Loucy (cell line): Measurements from ENCODE around the gene CYB561D2.

ENCODE experiments used
- H2AFZ ChIP-seq: fragments of 200-600 bp; sonication (generic); 2 replicates; pipeline ENCODE4 v1.6.0; 2016; ENCODE audit warnings: antibody characterized with exemption, mild to moderate bottlenecking, low read length, moderate library complexity
- H3F3A ChIP-seq: fragments of 200-600 bp; 2 replicates; pipeline ENCODE4 v1.6.0; 2016; ENCODE audit warnings: antibody characterized with exemption, low read depth, mild to moderate bottlenecking
- H3K27me3 ChIP-seq: fragments of 200-600 bp; sonication (generic); 2 replicates; pipeline ENCODE4 v1.6.1; 2014; ENCODE audit warnings: low read length, mild to moderate bottlenecking; ENCODE audit not compliant: insufficient read depth, poor library complexity, severe bottlenecking
- H3K36me3 ChIP-seq: fragments of 200-600 bp; sonication (generic); 2 replicates; pipeline ENCODE4 v1.6.1; 2016; ENCODE audit warnings: low read length; ENCODE audit not compliant: insufficient read depth
- H3K4me1 ChIP-seq: fragments of 200-600 bp; sonication (generic); 2 replicates; pipeline ENCODE4 v1.5.1; 2014; ENCODE audit warnings: low read length, mild to moderate bottlenecking; ENCODE audit not compliant: insufficient read depth, poor library complexity, severe bottlenecking
- H3K4me2 ChIP-seq: fragments of 200-600 bp; sonication (generic); 2 replicates; pipeline ENCODE4 v1.6.0; 2014; ENCODE audit warnings: antibody characterized with exemption, low read length, low read depth, mild to moderate bottlenecking; ENCODE audit not compliant: poor library complexity, severe bottlenecking
- H3K4me3 ChIP-seq: fragments of 200-600 bp; sonication (generic); 2 replicates; pipeline ENCODE4 v1.5.1; 2014; ENCODE audit warnings: low read length, mild to moderate bottlenecking, mixed read lengths; ENCODE audit not compliant: poor library complexity, severe bottlenecking
- H3K79me2 ChIP-seq: fragments of 200-600 bp; sonication (generic); 2 replicates; pipeline ENCODE4 v1.6.1; 2014; ENCODE audit warnings: low read length; ENCODE audit not compliant: insufficient read depth
- H3K9ac ChIP-seq: fragments of 200-600 bp; sonication (generic); 2 replicates; pipeline ENCODE4 v1.6.0; 2014; ENCODE audit warnings: mild to moderate bottlenecking, low read depth, low read length, moderate library complexity; ENCODE audit not compliant: poor library complexity, severe bottlenecking
- H3K9me2 ChIP-seq: fragments of 200-600 bp; sonication (generic); replicated peaks from 2 replicates; pipeline ENCODE4 v1.6.1; 2016; ENCODE audit warnings: low read depth, low read length, mixed read lengths
- H3K9me3 ChIP-seq: fragments of 200-600 bp; sonication (generic); 2 replicates; pipeline ENCODE4 v1.6.1; 2014; ENCODE audit warnings: mild to moderate bottlenecking, antibody characterized with exemption, low read length, low read depth; ENCODE audit not compliant: insufficient read depth
- H4K20me1 ChIP-seq: fragments of 200-600 bp; sonication (generic); 2 replicates; pipeline ENCODE4 v1.6.0; 2014; ENCODE audit warnings: antibody characterized with exemption, low read length, mild to moderate bottlenecking; ENCODE audit not compliant: insufficient read depth, poor library complexity, severe bottlenecking
- CTCF ChIP-seq: fragments of 200-600 bp; sonication (generic); conservative IDR thresholded peaks from 2 replicates; pipeline ENCODE4 v1.5.1; 2014; ENCODE audit warnings: mild to moderate bottlenecking, antibody characterized with exemption, low read length
- EZH2phosphoT487 ChIP-seq: fragments of 200-600 bp; IDR thresholded peaks from 2 replicates; pipeline ENCODE4 v1.6.1; 2018; ENCODE audit warnings: antibody characterized with exemption, mild to moderate bottlenecking, moderate library complexity, borderline replicate concordance

The CYB561D2 gene

DNA sequence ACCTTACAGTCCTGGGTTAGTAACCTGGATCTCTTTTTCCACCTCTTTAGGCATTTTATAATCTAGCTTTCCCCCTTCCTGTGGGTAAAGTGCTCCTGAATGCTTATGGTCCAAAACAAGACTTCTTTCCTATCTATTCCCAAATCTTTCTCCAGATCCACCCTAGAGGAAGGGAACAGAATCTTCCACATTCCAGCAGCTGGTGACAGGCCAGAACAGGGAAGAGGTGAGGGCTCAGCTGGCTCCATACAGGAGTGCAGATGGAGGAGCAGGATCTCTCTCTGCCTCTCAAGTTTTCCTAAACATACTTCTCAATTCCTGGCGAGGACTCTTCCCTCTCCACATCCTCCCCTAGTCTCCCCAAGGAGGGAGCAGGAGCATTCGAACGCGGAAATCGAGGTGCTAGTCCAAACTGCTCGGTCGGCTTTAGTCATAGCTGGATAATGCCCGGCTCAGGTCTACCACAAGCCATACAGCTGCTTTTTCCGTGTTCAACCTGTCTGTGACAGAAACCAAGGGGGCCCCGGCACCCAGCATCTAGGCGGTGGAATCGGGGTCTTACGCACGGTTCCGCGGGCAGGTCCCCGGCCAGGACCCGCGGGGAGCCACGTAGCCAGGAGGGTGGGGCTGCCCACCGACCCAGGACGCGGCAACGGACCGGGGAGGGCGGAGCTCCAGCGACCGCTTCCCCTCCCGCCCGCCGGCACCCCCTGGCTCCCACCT lies 14.0 kb upstream of the CYB561D2 start:
- no peaks in the 10 kb centered on the region for H3K9me2 ChIP-seq
- H3K9me3 ChIP-seq: no peaks in the 10 kb centered on the region
- H3K36me3 ChIP-seq: peaks cover 21% of the 10 kb centered on the region; the same call in 1 of the 2 replicates
- H3K9ac ChIP-seq: peak overlapping the region; percentile 98
- peak overlapping the region; percentile 9; the same call in 1 of the 2 replicates for H2AFZ ChIP-seq
- H3K79me2 ChIP-seq: peaks cover 92% of the 10 kb centered on the region
- TF ChIP-seq EZH2phosphoT487 (no peak), CTCF (no peak)
- H4K20me1 ChIP-seq: peaks cover 53% of the 10 kb centered on the region
- H3K4me1 ChIP-seq: peaks cover 42% of the 10 kb centered on the region
- peaks cover 4% of the 10 kb centered on the region for H3K27me3 ChIP-seq
- peak overlapping the region; percentile 97 for H3K4me3 ChIP-seq
- peak overlapping the region; percentile 99 for H3K4me2 ChIP-seq
- 0 out of 2 replicates have a peak, but pooled peaks cover 7% of the 10 kb centered on the region for H3F3A ChIP-seq

DNA sequence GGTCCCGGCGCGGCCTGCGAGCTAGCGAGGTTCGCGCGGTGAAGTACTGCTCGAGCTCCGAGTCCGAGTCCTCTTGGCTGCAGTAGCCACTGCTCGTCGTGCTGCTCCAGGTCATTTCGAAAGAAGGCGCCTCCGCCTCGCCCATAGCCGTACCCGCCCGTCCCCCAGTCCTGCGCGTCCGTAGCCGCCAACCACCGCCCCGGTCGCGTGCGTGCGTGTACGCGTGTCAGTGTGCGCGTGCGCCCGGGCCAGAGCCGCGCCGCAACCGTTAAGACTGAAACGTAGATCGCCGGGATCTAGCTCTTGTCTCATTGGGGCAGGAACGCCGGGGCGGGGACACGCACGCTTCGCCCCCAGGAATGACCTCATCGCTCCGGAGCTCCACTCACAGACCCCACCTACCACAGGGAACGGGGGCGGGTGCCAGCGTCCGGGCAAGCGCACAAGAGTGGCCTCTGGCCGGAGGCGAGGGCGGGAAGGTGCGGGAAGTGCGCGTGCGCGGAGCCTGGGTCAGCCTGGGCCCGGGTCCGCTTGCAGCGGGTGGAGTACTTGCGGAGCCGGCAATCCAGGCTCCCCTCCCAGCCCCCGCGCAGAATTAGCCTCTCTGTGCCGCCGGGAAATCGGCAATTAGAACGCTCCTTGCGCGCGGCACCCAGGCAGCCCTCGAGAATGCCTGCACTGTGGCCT lies 13.3 kb upstream of the CYB561D2 start:
- TF ChIP-seq CTCF (no peak), EZH2phosphoT487 (no peak)
- peak overlapping the region; percentile 98 for H3K9ac ChIP-seq
- peak overlapping the region; percentile 99 for H3K4me2 ChIP-seq
- H3K36me3 ChIP-seq: peaks cover 14% of the 10 kb centered on the region; the same call in 1 of the 2 replicates
- peak overlapping the region; percentile 97 for H3K4me3 ChIP-seq
- H3K4me1 ChIP-seq: peaks cover 49% of the 10 kb centered on the region
- H3K27me3 ChIP-seq: peaks cover 4% of the 10 kb centered on the region
- H3F3A ChIP-seq: 0 out of 2 replicates have a peak, but pooled peaks cover 7% of the 10 kb centered on the region
- no peaks in the 10 kb centered on the region for H3K9me3 ChIP-seq
- peaks cover 92% of the 10 kb centered on the region for H3K79me2 ChIP-seq
- peak overlapping the region; percentile 9; the same call in 1 of the 2 replicates for H2AFZ ChIP-seq
- H4K20me1 ChIP-seq: peaks cover 46% of the 10 kb centered on the region
- H3K9me2 ChIP-seq: no peaks in the 10 kb centered on the region

DNA sequence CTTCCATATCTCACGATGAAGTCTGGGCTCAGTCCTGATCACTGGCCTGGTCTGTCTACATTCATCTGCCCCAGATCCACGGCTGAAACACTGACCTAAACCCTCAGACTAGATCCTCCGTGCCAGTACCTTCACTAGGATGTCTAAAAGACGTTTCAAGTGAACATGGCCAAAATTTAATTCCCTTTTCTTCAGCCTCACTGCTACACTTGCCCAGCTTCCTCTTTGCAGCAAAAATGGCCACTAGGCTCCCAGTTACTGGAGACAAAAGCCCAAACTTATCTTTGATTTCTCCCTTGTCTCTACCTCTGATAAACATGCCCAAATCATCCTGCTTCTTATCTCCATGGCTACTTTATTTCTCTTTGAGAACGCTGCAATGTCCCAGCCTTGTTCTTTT lies 11.7 kb upstream of the CYB561D2 start:
- Histone ChIP-seq H3K9ac (peak overlapping the region; percentile 98), H3K4me1 (peaks cover 57% of the 10 kb centered on the region), H3F3A (0 out of 2 replicates have a peak, but pooled peaks cover 7% of the 10 kb centered on the region), H3K79me2 (peaks cover 81% of the 10 kb centered on the region), H3K4me3 (peak overlapping the region; percentile 97), H3K4me2 (peak overlapping the region; percentile 91), H4K20me1 (peaks cover 31% of the 10 kb centered on the region), H3K9me2 (no peaks in the 10 kb centered on the region), H3K9me3 (no peaks in the 10 kb centered on the region), H2AFZ (no peak overlapping the region), H3K36me3 (peaks cover 8% of the 10 kb centered on the region; the same call in 1 of the 2 replicates), H3K27me3 (peaks cover 4% of the 10 kb centered on the region)
- TF ChIP-seq CTCF: no peak
- TF ChIP-seq EZH2phosphoT487: no peak
